Epithelial cell of prostate (primary cell): ENCODE results near the gene FOXK2.
"Not testable (repeated sequence)": the region's sequence is repeated elsewhere in the genome, so short reads cannot be mapped to it uniquely, and the experiment has no call there.

Experiments
- DNase-seq: peaks from one replicate; pipeline ENCODE4 v3.0.0-alpha.2; 2011; ENCODE audit warnings: low read depth, low spot score
- H3K27ac ChIP-seq: fragments of 450-650 bp; 2 replicates; pipeline ENCODE4 v1.5.1; 2017; ENCODE audit warnings: mild to moderate bottlenecking

FOXK2 gene

GRCh38 chr17:82494236-82495055, 25.1 kb upstream of the FOXK2 start:
- H3K27ac ChIP-seq, result peak overlapping the region; percentile 57
- peak; percentile 77 for DNase-seq

- peak overlapping the region; percentile 57 for H3K27ac ChIP-seq
- peak; percentile 70 for DNase-seq
Measured at GRCh38 chr17:82495844-82496528, 23.5 kb upstream of the FOXK2 start.

- peak overlapping the region; percentile 57 for H3K27ac ChIP-seq
- DNase-seq, result no peak
Measured at GRCh38 chr17:82496529-82497434, 22.8 kb upstream of the FOXK2 start.

- DNase-seq, result no peak
- H3K27ac ChIP-seq, result peak overlapping the region; percentile 57
Measured at GRCh38 chr17:82497483-82498405, 21.8 kb upstream of the FOXK2 start.

- peak overlapping the region; percentile 39 for H3K27ac ChIP-seq
- no peak for DNase-seq
Measured at GRCh38 chr17:82502207-82502606, 17.3 kb upstream of the FOXK2 start.

GRCh38 chr17:82503094-82503727, 16.3 kb upstream of the FOXK2 start:
- no peak for DNase-seq
- H3K27ac ChIP-seq, result no peak overlapping the region

- no peak for DNase-seq
- H3K27ac ChIP-seq, result no peak overlapping the region
Measured at GRCh38 chr17:82503728-82504308, 15.7 kb upstream of the FOXK2 start.

- DNase-seq, result no peak
- H3K27ac ChIP-seq, result no peak overlapping the region
Measured at GRCh38 chr17:82505296-82505695, 14.2 kb upstream of the FOXK2 start.

GRCh38 chr17:82506402-82506801, 13.1 kb upstream of the FOXK2 start:
- not testable (repeated sequence) for DNase-seq
- H3K27ac ChIP-seq, result peak overlapping the region; percentile 16

GRCh38 chr17:82507631-82508175, 11.8 kb upstream of the FOXK2 start:
- H3K27ac ChIP-seq, result no peak overlapping the region
- no peak for DNase-seq

- not testable (repeated sequence) for H3K27ac ChIP-seq, DNase-seq
Measured at GRCh38 chr17:82511642-82512041, 7.9 kb upstream of the FOXK2 start.

GRCh38 chr17:82513864-82514263, 5.7 kb upstream of the FOXK2 start:
- not testable (repeated sequence) for DNase-seq, H3K27ac ChIP-seq

- peak overlapping the region; percentile 16 for H3K27ac ChIP-seq
- no peak for DNase-seq
Measured at GRCh38 chr17:82517230-82517865, 2.2 kb upstream of the FOXK2 start.

- H3K27ac ChIP-seq, result peak overlapping the region; percentile 86
- DNase-seq, result no peak
Measured at GRCh38 chr17:82519971-82520903, 705 bp downstream of the FOXK2 start.

- no peak overlapping the region for H3K27ac ChIP-seq
- no peak for DNase-seq
Measured at GRCh38 chr17:82524540-82524939, 5.0 kb downstream of the FOXK2 start.

GRCh38 chr17:82525712-82526111, 6.2 kb downstream of the FOXK2 start:
- H3K27ac ChIP-seq, result no peak overlapping the region
- DNase-seq, result no peak

- no peak for DNase-seq
- peak overlapping the region; percentile 92 for H3K27ac ChIP-seq
Measured at GRCh38 chr17:82527898-82528297, 8.4 kb downstream of the FOXK2 start.
